NCI-H2081 (cell line): ENCODE measurements around the gene SPATA1.
A peak's percentile ranks its signal among the peaks of the same experiment; 100 is the strongest.
"Not testable (repeated sequence)": the region's sequence is repeated elsewhere in the genome, so short reads cannot be mapped to it uniquely, and the experiment has no call there.

Experiments
- DNase-seq, 2 experiments: peaks; one replicate each; lab custom pipeline; 2025; lab: John Stamatoyannopoulos, UW

Gene SPATA1, protein sequence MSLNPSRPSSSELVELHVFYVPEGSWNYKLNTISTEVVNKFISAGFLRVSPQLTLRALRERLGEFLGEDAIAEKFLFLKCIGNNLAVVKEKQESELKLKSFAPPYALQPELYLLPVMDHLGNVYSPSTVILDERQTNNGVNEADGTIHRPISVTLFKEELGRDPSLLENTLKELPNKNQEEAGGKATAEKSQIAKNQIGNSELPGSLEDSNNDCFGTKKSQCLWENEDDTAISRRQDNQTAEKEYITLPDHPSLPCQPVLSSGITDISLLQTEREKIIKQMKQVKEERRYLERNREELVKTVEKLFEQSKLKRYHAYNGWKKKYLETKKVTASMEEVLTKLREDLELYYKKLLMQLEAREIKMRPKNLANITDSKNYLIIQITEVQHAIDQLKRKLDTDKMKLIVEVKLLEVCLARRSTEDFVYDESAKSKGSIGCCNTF

DNA sequence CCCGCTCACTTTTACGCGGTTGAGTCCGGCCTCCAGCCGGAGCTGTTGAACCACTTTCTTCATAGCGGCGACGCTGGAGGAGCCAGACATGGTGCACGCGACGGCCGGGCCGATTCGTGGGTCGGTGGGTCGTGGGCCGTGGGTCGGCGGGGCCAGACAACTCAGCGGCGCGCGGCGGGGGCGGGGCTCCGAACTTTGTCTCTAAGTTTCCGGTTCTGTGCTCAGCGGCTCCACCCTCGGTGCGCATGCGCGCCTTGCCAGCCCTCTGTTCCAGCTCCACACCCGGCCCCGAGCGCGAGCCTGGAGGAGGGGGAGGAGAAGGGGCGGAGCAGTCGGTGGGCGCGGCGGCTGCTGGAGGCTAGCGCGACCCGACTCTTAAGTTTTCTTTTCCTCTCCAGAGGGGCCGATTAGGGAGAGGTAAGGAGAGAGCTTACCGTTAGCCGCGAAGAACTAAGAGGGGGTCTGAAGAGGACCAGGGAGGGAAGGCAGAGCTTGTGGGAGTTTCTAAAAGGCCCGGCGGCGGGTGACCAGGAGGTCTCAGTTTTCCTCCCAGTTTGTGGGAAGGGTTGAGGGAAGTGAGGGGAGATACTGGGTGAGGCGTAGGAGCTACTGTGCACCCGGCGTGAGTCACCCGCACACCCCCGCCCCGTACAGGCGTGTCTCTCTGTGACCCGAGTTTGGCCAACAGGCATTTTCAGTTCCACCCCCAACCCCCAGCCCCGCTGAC, at the start of gene SPATA1, which contains the start of gene GNG5:
Gene SPATA1, plus strand, starts transcription at position 385 of the 727 bp plus-strand sequence. CDS start 9,974 bp downstream, outside the sequence.
Gene GNG5, minus strand, starts transcription at position 580 of the 727 bp plus-strand sequence. Its CDS starts 490 bp downstream, at position 90.
- peak; percentile 96 for DNase-seq

DNA sequence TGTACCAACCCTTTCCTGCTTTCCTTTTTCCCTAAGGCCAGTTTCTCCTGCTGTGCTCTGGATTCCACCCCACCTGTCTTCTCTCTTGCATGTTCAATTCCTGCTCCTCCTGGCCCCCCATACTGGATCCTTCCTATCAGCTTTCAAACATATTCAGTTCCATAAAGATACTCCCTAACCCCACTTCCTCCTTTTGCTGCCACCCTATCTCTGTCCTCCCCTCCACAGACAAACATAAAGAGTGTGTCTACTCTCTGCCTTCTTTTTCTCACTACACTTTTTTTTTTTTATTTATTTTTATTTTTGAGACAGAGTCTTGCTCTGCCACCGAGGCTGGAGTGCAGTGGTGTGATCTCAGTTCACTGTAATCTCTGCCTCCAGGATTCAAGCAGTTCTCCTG, 44.1 kb upstream of the SPATA1 start:
- no peak for DNase-seq

DNA sequence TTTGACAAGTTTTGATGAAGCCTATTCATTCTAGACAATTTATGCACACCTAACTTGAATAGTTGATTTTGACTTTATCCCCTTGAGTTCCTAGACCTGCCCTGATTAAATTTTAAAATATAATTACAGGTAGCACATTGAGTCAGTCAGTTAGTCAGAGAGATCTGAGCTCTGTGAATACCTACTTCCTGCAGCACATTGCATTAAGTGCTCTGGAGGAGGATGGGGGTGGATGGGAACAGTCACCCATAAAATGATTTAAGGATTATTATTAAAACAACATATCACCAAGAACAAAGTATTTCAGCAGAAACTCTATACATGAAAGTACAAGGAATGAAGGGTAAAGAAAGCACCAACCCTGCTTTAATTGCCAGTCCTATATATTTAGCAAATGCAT, 38.9 kb upstream of the SPATA1 start:
- DNase-seq = no peak

DNA sequence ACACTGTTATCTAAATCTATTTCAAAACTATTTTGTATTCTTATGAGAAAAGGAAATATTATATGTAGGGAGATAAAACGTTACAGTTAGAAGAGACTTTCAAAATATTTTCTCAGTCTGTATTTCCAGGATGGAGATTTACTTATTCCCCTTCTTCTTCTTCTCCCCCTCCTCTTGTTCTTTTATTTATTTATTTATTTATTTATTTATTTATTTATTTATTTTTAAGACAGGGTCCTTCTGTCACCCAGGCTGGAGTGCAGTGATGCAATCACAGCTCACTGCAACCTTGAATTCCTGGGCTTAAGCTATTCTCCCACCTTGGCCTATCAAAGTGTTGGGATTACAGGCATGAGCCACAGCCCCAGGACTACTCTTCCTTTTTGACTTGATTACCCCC, 30.0 kb upstream of the SPATA1 start:
- DNase-seq = no peak

GRCh38 chr1:84478876-84479868, 27.0 kb upstream of the SPATA1 start, which contains the start of gene RPF1:
TSS of gene RPF1 (plus strand) at chr1:84479266. CDS start at chr1:84479282, 16 bp downstream.
- DNase-seq = peak; percentile 72 to 86

- DNase-seq = no peak
These were observed 26.2 kb upstream of the SPATA1 start for GRCh38 chr1:84479998-84480397.

GRCh38 chr1:84480650-84481049, 25.5 kb upstream of the SPATA1 start:
- DNase-seq = no peak

- no peak for DNase-seq
These were observed 24.9 kb upstream of the SPATA1 start for GRCh38 chr1:84481317-84481716.

DNA sequence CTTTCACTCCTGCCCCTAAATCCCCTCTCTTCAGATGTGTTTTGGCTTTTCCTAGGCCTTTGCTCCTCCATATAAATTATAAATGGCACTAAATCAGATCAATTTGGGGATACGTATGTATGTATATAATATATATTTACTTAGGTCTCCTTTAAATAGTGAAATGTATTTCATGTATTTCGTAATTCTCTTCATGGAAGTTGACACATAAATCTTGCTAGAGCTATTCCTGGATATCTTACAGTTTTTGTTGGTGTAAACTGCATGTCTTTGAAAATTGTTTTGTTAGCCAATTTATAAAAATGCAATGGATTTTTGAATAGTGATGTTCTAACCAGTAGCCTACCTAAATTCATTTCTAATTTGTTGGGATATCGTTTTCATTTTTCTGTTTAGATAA, 18.1 kb upstream of the SPATA1 start:
- no peak for DNase-seq

- no peak for DNase-seq
These were observed 16.4 kb upstream of the SPATA1 start for GRCh38 chr1:84489766-84490165.

- no peak for DNase-seq
These were observed 13.5 kb upstream of the SPATA1 start for GRCh38 chr1:84492726-84493125.

DNA sequence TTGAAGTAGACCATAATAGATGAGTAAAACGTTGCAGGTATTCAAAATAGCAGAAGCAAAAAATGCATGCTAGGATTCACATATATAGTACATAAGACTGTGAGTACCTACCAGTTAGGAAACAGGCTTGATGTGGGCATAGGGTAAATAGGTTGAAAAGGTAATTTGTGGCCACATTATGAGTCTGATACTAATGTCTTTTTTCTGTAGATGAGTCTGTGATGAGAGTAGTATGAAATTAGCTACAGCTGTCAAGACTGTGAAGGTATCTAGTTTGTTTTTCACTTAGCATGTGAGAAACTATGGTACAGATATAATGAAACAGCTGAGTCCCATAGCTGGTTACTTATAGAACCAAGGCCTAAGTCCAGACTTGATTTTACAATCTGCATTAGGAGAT, 12.4 kb upstream of the SPATA1 start:
- no peak for DNase-seq

DNA sequence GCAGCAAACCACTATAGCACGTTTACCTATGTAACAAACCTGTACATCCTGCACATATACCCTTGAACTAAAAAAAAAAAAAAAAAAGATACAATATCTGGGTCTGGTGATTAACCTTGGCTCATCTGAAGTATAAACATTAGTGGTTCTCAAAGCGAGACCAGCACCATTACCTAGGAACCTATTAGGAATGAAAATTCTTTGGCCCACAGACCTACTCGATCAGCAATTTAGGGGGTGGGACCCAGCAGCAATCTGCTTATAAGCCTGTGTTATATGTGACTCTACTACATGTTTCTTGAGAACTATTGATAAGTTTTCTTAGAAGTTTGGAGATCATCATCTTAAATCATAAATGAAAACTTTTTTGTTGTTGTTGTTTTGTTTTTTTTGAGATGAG, 9.7 kb upstream of the SPATA1 start:
- DNase-seq = no peak

GRCh38 chr1:84497631-84498275, 8.4 kb upstream of the SPATA1 start:
- DNase-seq = no peak

DNA sequence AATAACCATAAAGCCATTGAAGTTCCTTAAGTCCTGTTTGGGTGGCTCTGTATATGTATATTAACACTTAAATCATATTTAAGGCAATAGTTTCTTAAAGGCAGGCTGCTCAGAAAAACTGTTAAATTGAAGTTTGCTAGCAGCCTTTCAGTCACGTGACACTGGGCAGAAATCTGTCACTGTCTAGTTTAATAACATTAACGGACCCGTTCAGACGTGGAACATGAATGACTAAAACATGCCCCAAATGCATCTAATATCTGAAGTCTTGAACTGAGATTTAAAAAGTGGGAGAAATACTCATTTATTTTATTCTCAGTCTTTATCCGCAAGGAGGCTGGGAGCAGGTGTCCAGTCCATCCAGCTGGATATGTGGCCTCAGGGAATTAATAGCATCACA, 3.3 kb upstream of the SPATA1 start:
- no peak for DNase-seq

DNA sequence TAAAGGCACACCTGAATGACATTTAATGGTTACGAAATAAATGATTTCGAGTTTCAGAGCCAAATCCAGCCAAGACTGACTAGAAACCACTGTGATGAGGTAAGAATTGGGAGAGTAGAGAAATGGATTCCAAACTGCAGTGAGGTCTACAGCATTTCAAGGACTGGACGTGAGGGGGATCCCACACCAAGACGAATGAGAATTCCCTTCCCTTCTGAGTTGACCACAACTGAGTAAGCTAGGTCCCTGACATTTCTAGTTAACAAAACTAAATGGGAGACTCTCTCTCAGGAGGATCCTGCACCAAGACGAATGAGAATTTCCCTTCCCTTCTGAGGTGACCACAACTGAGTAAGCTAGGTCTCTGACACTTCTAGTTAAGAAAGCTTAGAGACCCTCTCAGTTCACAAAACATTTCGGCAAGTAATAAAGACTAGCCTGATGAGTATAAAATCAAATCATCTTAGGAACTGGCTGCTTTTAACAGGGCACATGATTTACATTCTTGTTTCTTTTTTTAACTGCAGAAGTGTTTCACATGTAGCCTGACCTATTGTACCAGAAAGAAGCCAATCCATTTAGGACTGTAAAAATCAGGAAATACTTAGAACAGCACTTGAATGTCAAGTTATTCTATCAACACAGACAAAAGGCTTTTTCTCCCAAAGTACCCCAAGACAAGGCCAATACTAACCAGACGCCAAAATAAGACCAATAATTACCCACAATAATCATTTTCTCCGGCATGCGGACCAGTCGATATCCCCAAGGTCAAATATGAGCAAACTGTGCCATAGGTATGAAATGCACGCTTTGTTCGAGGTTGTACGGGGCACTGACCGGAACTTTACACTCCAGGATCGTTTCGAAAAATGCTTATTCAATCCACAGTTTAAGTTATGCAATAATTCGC, 1.4 kb upstream of the SPATA1 start:
- DNase-seq = peak in 1 of 2 experiments; percentile 42

DNA sequence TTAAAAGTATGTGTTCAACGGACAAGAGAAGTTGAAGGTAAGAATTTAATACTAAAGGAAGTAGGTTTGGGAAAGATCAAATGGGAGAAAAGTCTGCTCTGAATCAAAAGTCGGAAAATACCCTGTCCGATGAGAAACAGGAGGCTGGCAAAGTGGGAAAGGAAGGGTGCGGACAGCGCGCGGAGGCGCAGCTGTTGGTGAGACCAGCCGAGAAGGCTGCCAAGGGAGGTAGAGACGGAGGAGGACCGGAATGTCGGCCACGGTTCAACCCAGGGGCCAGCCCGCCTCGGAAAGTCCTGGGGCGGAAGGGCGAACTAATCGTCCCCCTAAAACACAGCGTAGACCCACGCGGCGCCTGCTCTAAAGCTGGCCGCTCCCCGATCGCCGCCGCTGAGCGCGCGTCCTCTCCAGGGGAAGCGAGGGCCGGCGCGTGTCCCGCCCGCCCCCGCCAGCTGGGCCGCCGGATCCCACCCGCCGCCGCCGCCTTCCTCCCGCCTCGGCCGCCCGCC, 639 bp upstream of the SPATA1 start:
- DNase-seq = peak; percentile 72 to 80

- no peak for DNase-seq
These were observed 705 bp downstream of the SPATA1 start for GRCh38 chr1:84506729-84507453.

GRCh38 chr1:84507887-84508286, 1.7 kb downstream of the SPATA1 start:
- not testable (repeated sequence) for DNase-seq
